Pons (tissue), 1 donor: ENCODE measurements around the gene PEPD.

Experiments
- DNase-seq: peaks from one replicate; pipeline ENCODE4 v3.0.0-alpha.2; 2016; ENCODE audit warnings: low spot score

The PEPD gene

DNA sequence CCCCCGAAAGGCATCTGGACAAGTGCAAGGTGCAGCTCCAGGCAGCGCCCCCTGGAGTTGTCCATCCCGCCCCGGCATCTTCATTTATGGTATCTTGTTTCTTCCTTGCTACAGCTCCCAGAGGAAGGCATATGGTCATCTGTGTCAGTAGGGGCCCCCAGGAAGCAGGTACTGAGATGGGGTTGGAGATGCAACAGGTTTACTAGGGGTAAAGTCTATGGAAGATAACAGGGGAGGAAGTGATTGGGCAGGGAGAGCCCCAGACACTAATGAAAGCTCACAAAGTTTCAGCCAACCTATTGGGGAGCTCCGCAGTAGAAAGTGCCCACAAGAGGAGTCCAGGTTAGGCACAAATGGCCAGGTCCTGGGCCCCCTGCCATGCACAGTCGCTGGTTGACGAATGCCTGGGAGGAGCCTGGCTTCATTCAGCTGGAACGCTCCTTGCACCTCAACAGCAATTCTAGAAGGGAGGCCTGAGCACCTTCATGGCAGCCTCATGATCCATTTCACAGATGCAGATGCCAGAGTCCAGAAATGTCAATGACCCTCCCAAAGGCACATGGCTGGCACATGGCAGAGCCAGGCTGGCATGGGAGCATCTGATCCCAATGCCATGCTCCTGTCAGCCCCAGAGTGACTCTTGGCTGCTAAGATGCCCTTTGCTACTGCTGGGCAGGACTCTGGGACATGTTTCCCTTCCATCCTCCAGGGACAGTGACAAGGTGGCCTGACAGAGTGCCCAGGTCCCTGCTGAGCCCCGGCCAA lies 23.8 kb upstream of the PEPD start:
- DNase-seq, result no peak

DNA sequence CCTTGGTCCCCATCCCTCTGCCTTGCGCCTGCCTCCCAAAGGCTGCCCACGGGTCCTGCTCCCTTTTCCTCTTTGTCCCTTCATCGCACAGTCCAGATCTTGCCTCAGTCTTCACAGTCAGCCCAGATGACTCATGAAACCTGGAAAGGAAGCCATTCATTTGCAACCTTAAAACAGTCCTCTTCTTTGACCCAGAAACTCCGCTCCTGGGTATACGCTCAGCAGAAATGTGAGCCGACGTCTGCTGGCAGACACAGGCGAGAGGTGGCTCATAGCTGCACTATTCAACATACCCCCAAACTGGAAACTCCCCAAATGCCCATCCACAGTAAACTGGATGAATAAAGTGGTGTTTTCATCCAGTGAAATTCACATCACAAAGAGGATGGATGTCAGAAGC lies 13.6 kb upstream of the PEPD start:
- no peak for DNase-seq

DNA sequence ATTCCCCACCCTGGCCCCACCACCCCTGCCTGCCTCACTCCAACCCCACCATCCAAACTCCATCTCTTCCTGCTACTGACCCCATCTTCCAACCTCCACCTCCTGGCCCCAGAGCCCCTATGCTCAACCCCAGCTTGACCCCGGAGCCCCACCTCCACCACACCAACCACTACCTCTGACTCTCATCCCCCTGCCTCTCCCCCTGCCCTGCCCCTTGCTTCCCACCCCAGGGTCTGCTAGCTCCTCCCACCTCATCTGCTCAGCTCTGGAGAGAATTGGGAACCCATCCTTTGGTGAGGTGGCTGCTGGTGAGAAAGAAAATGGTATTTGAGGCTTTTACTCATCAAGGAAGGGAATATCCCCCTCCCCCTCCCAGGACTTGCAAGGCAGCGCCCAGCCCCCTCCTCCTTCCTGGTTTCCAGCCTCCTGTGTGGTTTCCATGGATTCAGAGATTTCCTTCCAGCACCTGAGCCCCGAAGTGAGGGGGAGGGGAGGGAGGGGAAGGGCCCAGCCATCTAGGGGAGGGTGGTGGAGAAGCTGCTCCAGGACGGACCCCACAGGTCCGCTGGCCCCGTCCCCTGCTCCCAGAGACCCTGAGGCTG lies 11.4 kb upstream of the PEPD start:
- no peak for DNase-seq

DNA sequence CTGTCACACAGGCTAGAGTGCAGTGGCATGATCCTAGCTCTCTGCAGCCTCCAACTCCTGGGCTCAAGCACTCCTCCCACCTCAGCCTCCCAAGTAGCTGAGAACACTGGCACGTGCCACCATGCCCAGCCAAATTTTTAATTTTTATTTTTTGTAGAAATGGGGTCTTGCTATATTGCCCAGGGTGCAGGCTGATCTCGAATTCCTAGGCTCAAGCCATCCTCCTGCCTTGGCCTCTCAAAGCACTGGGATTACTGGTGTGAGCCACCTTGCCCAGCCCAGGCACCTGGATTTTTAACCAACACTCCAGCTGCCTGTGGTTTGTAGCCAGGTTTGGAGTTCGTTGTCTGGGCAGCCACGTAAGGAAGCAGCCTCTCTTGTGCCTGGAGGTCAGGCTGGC lies 9.3 kb upstream of the PEPD start:
- DNase-seq, result no peak

DNA sequence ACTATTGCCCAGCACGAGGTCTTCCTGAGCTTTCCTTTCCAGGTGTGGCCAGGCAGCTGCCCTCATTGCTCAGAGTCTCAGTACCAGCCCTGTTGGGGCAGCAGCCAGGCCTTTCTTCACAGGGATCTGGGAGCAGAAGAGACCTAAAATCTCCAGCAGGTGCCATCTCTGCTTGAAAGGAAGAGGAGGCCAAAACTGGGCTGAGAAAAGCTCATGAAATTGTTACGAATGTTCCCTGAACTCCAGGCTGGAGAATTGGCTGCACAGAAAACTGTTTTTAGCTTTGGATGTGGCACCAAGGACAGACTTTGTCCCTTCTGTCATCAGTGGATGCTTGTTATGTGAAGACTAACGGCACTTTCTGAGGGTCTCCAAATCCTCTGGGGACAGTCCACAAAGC lies 8.7 kb upstream of the PEPD start:
- DNase-seq, result no peak

DNA sequence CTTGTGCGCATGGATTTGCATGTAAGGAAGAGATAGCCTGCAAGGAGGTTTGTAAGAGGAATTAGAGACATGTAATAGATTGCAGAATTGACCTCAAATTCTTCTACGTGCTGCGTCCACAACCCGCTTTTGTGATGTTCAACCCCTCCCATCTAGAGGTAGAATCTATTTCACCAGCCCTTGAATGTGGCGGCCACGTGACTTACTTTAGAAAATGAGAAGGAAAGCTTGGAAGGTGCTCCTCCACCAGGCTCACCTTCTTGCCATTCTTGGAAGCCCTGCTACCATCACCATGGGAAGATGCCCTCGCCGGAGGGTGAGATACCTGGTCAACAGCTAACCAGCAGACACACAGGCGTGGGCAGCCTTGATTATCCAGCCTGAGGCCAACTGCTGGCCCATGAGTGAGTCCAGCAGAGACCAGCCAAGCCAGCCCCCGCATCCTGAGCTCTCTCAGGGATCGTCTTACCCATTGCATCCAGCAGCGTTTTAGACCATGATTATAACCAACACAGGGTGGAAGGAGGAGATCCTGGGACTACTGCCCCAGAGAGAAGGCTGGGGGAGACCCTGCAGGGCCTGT lies 7.6 kb upstream of the PEPD start:
- DNase-seq, result no peak

DNA sequence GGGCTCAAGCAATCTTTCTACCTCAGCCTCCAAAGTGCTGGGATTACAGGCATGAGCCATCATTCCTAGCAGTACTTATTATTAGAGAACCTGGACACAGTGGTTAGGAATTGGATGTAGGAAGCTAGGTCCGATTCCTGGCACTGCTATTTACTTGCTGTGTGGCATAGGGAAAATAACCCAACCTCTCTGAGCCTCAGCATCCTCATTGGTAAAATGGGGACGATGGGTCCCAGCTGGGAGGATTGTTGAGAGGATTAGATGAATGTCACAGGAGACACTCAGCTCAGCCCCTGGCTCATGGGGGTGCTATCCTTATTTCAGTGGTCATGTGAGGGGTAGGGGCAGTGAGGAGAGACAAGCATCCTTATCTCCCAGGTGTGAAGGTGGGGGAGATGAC lies 6.8 kb upstream of the PEPD start:
- no peak for DNase-seq

DNA sequence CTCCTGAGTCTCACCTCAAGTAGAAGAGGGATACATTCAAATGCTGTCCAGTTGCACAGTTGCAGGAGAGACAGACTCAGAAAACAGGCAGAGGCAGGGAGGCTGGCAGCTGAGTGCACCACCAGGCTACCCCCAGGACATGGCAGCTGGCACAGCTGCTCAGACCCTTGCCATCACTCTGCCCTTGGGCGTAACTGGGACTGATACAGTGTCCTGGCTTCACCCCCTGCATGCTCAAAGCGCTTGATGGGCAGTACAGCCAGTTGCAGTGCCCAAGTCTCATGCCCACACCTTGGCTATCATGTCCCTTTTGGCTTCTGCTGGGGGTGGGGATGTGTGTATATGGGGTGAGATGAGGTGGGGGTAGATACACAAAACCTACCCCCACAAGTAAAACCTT lies 5.5 kb upstream of the PEPD start:
- no peak for DNase-seq

DNA sequence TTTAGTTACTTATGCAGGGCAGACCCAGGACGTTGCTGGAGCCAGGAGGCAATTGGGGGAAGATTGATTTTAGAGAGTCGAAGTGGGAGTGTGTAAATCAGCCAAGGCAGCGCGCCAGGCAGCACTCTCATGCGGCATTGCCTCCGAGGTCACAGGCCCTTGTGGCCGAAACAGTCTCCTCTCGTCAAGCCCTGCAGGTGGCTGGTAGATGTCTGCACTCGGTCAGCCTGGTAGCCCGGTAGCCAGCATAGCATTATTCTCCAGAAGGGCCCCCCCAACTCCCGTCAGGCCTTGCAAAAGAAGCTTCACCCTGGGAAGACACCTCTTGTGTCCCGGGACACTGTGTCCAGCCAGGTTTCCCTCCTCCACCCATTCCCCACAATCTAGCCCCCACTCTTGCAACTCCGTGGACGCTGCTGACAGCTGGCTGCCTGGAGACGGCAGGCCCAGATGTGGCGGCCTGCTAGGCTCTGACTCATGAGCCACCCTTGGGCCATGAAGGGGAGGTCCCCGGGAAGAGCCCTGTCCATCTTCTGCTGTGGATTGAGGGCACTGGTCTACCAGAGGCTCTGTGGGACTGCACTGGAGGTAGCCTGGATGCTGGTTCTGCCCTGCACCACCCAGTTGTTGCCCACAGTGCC lies 2.6 kb upstream of the PEPD start:
- DNase-seq, result no peak

DNA sequence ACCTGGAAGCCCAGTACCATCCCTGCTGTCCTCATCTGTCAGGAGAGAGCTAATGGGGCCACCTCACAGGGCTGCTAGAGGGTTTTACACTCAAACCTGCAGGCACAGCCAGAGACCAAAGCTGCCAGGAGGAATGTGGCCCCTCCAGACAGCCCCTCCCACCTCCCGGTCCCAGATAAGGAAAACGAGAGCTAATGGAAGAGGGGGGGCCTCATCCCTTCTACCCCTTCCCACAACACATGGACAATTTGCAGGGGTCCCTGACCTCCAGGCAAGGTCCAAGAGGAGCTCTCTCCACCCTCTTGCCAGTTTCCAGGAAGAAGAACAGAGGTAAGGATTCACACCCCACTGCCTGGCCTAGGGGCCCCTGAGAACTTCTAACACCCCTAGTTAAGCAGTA lies 1.6 kb upstream of the PEPD start:
- no peak for DNase-seq

DNA sequence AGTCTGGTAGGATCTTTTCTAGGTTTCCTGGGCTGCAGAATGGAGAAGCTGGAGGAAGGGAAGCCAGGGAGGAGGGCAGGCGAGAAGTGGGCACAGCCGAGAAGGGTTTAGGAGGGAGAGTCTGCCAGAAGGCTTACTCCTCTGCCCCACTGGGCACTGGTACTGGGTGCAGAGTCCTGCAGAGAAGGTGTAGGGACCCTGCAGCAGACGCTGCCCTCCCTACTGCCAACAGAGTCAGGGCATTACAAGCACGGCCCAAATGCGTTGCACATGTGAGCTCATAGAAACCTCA lies 726 bp upstream of the PEPD start:
- DNase-seq, result no peak

DNA sequence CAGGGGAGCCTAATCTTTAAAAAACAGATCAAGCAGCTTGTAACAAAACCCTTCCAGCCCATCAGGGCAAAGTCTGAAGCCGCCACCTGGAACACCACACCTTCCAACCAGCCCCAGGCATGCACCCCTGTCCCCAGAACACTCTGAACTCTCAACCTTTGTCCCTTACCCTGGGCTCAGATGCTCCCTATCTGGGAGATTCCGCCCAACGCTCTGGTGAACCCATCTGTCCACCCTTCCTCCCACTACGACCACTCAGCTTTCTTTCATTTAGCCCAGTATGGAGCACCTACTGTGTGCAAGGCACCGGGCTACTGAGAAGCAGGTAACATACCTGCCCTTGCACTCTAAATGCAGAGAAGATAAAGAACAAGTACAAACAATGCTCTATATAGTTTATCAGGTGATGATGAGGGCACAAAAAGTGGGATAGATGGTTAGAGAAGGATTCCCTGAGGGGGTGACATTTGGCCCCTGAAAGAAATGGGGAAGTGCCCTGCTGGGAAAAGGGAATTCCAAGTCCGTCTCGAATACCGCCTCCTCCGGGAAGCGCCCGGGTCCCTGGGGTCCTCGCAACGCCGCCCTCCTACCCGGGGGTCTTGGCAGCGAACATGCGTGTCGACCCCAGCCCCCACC lies 629 bp downstream of the PEPD start:
- no peak for DNase-seq

DNA sequence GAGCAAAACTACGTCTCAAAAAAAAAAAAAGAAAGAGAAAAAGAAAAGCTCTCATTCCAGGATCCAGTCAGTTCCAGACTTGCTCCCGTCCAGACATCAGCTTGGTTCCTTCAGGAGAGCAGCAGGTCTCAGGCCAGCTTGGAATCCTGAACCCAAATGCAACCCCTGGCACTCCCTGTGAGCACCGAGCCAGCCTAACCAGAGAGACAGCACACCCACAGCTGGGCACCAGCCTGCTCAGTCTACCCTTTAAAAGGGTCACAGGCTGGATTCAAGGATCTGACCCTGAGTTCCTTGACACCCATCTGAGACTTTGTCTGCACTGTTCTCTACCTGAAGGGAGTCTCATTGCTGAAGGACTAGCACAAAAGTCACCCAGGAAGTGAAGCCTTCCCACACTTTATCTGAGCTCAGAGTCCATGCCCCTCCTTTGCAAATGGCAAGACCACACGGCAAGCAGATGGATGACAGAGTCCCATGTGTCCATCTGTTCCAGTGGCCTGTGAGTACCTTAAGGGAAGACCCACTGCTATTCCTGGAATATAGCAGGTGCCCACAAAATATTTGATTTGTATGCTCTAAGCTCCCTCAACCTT lies 1.4 kb downstream of the PEPD start:
- DNase-seq, result no peak

DNA sequence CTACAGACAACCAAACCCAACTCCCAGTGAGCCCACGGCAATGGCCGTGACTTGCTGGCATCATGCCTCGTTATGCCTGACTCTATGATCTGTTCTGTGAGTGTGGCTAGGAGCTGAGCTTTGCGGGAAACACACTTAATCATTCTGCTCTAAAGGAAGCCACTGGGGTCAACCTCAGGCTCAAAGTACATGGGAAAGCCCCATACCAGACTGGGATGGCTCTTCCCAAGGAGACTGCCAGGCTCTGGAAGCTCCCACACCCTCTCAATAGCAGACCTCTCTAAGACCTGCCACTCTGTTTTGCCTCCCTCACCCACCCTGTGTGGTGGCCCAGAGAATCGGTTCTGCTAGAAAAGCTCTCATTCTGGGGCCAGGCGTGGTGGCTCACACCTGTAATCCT lies 2.2 kb downstream of the PEPD start:
- DNase-seq, result no peak

DNA sequence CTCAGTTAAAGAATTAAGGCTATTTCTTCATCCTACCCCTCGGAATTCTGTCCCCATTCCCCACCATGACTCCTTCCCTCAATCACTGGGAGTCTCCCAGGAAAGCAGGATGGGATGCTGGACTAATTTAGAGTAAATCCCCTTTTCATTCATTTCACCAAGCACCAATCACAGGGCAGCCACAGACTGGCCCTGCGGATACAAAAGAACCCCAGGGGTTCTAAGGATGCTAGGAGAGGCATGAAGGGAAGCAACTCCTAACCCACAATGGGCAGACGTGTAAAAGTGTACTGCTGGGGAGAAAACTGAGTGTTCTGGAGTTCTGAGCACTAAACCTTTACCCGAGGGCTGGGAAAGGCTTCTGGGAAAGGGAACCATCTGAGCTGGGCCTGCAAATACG lies 3.0 kb downstream of the PEPD start:
- DNase-seq, result no peak

DNA sequence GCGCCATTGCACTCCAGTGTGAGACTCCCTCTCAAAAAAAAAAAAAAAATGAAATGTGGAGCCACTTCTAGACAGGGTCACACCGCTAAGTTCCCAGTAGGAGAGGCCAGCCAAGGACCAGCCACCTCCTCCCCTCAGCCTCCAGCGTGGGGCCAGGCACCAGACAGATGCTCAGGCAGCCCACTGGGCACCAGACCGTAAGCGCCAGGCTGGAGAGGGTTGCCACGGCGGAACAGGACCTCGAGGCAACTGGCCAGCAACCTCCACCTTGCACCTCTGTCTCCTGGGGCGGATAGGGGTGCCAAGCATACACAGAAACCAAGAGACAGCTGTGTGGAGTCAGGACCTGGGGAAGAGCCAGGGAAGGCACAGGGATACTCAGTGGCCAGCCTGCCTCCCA lies 3.7 kb downstream of the PEPD start:
- DNase-seq, result no peak

DNA sequence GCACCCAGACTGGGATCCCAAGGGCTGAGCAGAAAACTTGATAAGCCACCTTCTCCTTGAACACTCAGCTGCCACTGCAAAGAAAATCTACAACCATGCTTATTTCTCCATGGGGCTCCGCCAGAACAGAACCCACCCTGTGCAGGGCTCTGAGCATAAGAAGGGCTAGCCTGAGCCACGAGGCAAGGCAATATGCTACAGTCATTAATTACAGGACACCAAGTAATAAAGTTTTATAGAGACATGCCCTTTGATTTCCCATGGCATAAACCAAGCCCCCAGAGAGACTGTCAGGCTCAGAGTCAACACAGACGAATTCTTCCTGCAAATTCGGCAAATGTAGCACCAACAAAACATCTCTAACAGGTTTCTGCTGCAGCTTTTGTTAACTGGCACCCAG lies 5.7 kb downstream of the PEPD start:
- no peak for DNase-seq

DNA sequence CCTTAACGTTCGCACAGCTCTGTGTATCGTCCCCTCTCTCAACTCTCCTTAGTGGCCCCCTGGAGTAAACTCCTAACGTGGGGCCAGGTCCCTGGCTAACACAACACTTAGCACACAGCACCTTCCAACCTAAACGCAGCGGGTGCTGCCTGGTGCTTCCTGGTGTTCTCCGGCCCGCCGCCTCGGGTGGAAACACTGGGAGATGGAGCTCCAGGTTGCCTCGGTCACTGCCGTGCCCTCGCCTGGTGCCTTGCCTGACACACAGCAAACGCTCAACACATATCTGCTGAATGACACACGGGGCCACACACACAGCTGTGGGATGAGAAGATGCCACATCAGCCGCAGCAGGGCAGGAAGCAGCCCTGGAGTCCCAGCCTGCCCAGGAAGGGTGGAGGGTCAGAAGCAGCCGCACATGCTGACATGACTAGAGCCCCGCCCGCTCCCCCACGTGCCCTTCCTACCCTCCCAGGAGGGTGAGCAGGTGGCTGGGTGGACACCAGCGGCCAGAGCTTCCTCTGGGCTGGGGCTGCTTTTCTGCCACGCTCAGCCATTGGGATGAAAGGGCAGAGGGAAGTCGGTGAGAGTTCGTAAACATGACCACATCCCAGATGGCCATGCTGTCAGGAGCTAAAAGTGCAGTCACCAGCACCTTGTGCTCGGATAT lies 6.6 kb downstream of the PEPD start:
- no peak for DNase-seq

DNA sequence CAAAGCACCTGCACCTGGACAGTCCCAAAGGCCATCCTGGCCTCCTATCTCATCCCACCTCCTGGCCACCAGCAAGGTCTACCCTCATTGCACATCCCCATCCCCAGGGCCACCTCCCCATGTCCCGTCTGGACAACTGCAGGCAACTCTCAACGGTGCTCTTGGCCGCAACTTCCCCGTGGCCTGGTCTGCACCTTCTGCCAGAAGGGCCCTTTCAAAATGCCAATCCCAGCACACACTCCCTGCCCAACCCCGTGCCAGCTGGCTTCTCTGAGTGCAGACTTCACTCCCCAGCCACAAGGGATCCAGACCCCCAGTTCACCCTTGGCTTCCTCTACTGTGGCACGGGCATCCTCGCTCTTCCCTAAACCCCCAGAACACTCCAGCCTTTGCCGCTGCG lies 8.2 kb downstream of the PEPD start:
- DNase-seq, result no peak

DNA sequence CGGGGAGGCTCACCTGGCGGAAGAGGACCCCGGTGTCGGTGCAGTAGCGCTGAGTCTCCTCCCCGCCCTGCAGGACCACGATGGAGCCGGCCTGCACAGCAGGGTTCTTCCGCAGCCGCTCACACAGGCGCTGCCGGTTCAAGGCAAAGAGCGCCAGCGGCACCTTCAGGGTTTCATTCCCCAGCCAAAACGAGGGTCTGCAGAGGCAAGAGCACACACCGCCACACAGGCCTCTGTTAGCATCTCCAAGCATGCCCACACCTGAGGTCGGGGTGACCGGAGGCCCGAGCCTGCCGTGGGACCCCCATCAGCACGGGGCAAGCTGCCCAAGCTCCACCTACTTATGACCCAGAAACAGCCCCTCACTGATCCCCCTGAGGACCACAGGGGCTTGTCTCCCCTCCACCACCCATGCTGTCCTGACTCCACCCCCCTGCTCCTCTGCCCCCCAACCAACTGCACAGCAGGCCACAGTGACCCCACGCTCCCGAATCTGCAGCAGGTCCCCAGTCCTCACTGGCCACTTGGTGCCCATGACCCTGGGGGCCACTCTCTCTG lies 8.9 kb downstream of the PEPD start:
- no peak for DNase-seq

DNA sequence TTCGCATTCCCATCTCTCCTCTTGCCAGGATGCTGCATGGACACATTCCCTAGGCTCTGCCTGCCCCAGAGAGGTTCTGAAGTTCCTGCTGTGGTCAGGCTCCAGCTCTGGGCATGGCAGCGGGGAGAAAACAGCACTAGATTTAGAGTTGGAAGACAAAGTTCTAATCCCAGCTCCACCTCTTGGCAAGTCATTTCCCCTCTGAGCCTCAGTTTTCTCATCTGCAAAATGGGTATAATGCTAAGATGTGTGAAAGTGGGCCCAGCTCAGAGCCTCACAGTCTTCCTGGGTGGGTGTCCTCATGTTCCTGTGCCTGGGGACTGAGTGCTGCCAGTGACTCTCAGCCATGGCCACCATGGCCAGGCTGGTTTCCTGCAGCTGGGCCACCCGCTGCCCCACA lies 9.6 kb downstream of the PEPD start:
- DNase-seq, result no peak

DNA sequence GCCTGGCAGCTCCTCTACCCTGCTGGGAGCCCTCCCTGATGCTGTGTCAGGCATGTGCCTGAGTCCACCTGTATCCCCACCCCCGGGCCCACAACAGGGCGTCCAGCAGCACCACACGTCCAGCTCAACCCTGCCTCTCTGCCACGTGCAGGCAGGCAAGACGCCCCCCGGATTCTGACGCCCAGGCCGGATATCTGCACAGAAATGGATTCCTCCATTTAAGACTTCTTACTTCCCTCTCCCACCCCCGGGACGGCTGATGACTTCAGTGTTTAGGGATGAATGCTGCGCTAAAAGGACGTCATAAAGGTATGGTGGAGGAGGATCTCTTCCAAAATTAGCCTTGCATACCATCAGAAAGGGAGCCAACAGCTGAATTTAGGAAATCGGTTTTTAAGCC lies 10.2 kb downstream of the PEPD start:
- DNase-seq, result no peak
